Measurements from ENCODE around the gene TFB2M. TPM values are rescaled to one million over a fixed set of nuclear protein-coding genes. Genes with fewer than 3 reads are reported as not detected.

The TFB2M gene
- total RNA-seq, 4 donors from 2014 or later, result 5.6 to 8.4 (median 6.5) TPM

GRCh38 chr1:246580497-246581370 lies 14.7 kb upstream of the TFB2M start:
- Histone ChIP-seq H3K4me1 (peaks cover 0 to 53% (median 2%) of the 10 kb centered on the region in 4 donors), H3K27me3 (no peaks in the 10 kb centered on the region), H3K27ac (peak overlapping the region in 2 of 4 donors; percentile 38 to 84), H3K4me3 (no peak overlapping the region), H3K9me3 (no peaks in the 10 kb centered on the region), H3K36me3 (no peaks in the 10 kb centered on the region)
- no peak for TF ChIP-seq CTCF (IDR thresholded peaks at IDR 0.05)
- TF ChIP-seq POLR2A (IDR thresholded peaks at IDR 0.05), result no peak
- DNase-seq, result no peak

DNA sequence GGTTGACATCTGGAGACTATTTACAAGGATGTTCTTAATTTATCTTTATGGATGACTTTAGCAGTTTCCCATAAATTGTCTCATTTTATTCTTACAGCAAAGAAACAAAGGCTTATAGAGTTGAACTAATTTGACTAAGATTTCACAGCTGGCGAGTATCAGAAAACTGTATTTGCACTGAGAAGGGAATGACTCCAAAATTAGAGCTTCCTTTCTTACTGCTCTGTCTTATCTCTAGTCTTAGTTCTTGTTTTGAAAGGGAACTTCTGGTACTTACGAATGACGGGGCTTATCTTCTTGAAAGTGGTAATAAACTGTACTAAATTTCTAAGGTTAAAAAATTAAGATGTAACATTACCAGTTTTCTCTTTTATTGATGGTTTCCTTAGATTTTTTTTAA lies 13.8 kb upstream of the TFB2M start:
- H3K9me3 ChIP-seq, result no peaks in the 10 kb centered on the region
- no peaks in the 10 kb centered on the region for H3K36me3 ChIP-seq
- H3K4me3 ChIP-seq, result no peak overlapping the region
- peaks cover 0 to 48% (median 2%) of the 10 kb centered on the region in 4 donors for H3K4me1 ChIP-seq
- no peak for DNase-seq
- TF ChIP-seq POLR2A (IDR thresholded peaks at IDR 0.05), result no peak
- no peak for TF ChIP-seq CTCF (IDR thresholded peaks at IDR 0.05)
- no peaks in the 10 kb centered on the region for H3K27me3 ChIP-seq
- peak overlapping the region in 1 of 4 donors; percentile 84 for H3K27ac ChIP-seq

- Histone ChIP-seq H3K9me3 (no peaks in the 10 kb centered on the region), H3K27ac (peak overlapping the region in 1 of 4 donors; percentile 84), H3K36me3 (no peaks in the 10 kb centered on the region), H3K4me3 (no peak overlapping the region), H3K4me1 (peaks cover 0 to 33% (median 2%) of the 10 kb centered on the region in 4 donors), H3K27me3 (no peaks in the 10 kb centered on the region)
- no peak for DNase-seq
- no peak for TF ChIP-seq POLR2A (IDR thresholded peaks at IDR 0.05)
Measured at GRCh38 chr1:246577720-246578106, 11.7 kb upstream of the TFB2M start.

- no peaks in the 10 kb centered on the region for H3K36me3 ChIP-seq
- peaks cover 0 to 33% (median 2%) of the 10 kb centered on the region in 4 donors for H3K4me1 ChIP-seq
- no peak overlapping the region for H3K27ac ChIP-seq
- TF ChIP-seq CTCF (IDR thresholded peaks at IDR 0.05) (no peak), POLR2A (IDR thresholded peaks at IDR 0.05) (no peak)
- no peak for DNase-seq
- no peaks in the 10 kb centered on the region for H3K9me3 ChIP-seq
- H3K4me3 ChIP-seq, result no peak overlapping the region
- H3K27me3 ChIP-seq, result no peaks in the 10 kb centered on the region
Measured at GRCh38 chr1:246577082-246577719, 11.1 kb upstream of the TFB2M start.

- Histone ChIP-seq H3K36me3 (no peaks in the 10 kb centered on the region), H3K27me3 (no peaks in the 10 kb centered on the region), H3K9me3 (no peaks in the 10 kb centered on the region), H3K27ac (no peak overlapping the region), H3K4me3 (no peak overlapping the region), H3K4me1 (peaks cover 0 to 29% (median 2%) of the 10 kb centered on the region in 4 donors)
- no peak for DNase-seq
- TF ChIP-seq POLR2A (IDR thresholded peaks at IDR 0.05) (no peak), CTCF (IDR thresholded peaks at IDR 0.05) (no peak)
Measured at GRCh38 chr1:246576709-246577032, 10.6 kb upstream of the TFB2M start.

DNA sequence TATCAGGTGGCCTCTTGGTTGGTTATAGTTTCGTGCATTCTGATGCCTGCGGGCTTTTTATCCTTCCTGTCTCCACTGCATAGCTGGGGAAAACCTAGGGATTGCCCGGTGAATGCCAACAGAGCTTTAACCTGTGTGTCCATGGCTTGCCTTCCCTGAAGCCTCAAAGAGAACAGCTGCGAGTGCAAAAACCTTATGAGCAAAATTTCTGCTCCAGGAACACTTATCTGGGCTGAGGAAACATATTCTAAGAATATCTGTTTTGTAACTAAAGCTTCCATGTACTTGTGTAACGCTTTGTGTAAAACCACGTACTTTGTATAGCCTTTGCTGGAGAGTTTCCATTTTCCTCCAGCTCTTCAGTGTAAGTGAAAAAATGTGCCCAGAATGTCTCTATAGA lies 7.4 kb upstream of the TFB2M start:
- peak overlapping the region in 2 of 4 donors; percentile 4 to 20 for H3K27ac ChIP-seq
- TF ChIP-seq POLR2A (IDR thresholded peaks at IDR 0.05), result no peak
- TF ChIP-seq CTCF (IDR thresholded peaks at IDR 0.05), result no peak
- H3K9me3 ChIP-seq, result no peaks in the 10 kb centered on the region
- no peaks in the 10 kb centered on the region for H3K36me3 ChIP-seq
- DNase-seq, result no peak
- peaks cover 0 to 33% (median 5%) of the 10 kb centered on the region in 4 donors for H3K4me1 ChIP-seq
- no peaks in the 10 kb centered on the region for H3K27me3 ChIP-seq
- no peak overlapping the region for H3K4me3 ChIP-seq

All from Peyer's patch (tissue), 4 donors.